Sciatic nerve (tissue), 2 donors: ENCODE results near the gene BCKDHA. TPM values are rescaled to one million over a fixed set of nuclear protein-coding genes. Genes with fewer than 3 reads are reported as not detected.
A peak's percentile ranks its signal among the peaks of the same experiment; 100 is the strongest.

Source experiments
- ATAC-seq: fragments of 200-7000 bp; cut with Tn5 transposase; one replicate; pipeline ENCODE4 v1.9.1; 2020; ENCODE audit warnings: mild to moderate bottlenecking, moderate library complexity
- DNase-seq: peaks from one replicate; pipeline ENCODE4 v3.0.0-alpha.2; 2020; ENCODE audit warnings: low spot score
- intact Hi-C: fragments of 100-400 bp; cut with DNase I; formaldehyde crosslinking; loops from one replicate; pipeline ENCODE4 v1.14.2; 2022
- total RNA-seq: library from RNA; stranded (reverse); fragmentation: NEBNext Ultra II Directional; extraction: Animal tissue kit (Norgen Biotek cat#: 25700); gene quantifications from one replicate; pipeline ENCODE4 v1.2.1, GENCODE V29; 2021
- donor health status: DM: no; HTN: no; CAD: no.
- donor health status: DM: no; HTN: no; CAD: no.

Gene BCKDHA
- total RNA-seq: 24.2 TPM

DNA sequence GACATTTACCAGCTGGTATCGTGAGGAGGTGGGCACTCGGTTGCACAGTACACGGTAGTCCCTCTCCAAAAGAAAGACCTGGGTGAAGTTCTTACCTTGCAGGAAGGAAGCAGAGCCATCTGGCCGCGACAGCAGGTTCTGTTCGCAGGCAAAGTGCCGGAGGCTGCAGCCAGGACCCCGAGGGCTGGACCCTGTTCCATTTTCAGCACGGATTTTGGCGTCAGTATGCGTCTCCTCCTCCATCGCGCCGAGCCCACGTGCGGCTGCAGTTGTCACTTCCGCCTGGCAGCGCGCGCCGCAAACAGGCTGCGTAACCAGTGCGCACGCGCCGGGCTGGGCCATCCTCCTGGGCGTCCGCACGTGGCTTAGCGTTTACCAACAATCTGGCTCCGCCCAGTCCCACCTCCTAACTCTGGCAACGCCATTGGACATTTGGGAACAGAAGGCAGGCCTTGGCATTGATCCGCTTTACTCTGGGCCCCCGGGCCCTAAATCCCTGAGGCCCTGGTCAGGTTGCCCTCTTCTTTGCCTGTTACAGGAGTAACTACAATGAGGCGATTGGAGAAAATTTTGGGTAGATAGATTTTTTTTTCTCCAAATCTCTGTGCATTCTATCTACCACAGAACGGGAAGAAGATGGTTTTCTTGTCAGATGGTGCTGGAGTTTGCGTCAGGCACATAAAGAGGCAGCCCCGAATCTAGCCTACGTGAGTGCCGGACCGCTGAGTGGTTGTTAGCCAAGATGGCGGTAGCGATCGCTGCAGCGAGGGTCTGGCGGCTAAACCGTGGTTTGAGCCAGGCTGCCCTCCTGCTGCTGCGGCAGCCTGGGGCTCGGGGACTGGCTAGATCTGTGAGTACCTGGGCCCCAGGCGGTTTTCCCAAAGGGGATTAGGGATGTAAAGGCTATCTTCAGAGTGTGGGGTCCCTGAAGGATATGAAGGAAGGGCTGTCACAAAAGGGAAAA is at the start of gene BCKDHA, which contains the start of gene EXOSC5:
Gene BCKDHA, plus strand, starts transcription at position 733 of the 964 bp plus-strand sequence. Its CDS starts 10 bp downstream, at position 743.
Gene EXOSC5, minus strand, starts transcription at position 274 of the 964 bp plus-strand sequence. Its CDS starts 31 bp downstream, at position 243.
- peak; percentile 99 for ATAC-seq
- peak; percentile 99 for DNase-seq
- intact Hi-C loops: no loop called here

DNA sequence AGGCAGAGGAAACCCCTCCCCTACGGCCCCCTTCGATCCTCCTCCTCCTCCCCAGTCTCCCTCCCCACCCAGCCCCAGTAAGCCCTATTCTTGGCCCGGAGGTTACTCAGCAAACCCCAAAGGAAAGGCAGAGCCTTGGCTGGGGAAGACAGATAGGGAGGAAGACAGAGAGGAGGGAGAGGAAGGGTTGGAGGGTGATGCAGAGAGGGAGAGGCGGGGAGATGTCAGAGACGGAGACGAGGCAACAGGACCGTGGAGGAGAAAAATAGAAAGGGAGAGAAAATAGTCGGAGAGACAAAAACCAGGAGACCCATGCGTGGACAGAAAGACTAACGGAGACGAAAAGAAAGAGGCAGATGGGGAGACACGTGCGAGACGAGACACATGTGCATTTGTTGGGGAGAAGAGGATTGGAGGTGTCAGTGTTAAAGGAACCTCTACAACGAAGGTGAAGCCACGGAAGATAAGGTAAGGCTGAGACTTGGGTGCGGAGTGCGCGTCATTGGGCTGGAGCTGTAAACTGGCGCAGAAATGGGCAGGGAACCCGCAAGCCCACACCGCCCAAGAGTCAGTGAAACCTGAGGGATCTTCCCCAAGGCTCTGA is 46.8 kb upstream of the BCKDHA start:
- intact Hi-C loops: no loop called here
- no peak for ATAC-seq
- DNase-seq: no peak

DNA sequence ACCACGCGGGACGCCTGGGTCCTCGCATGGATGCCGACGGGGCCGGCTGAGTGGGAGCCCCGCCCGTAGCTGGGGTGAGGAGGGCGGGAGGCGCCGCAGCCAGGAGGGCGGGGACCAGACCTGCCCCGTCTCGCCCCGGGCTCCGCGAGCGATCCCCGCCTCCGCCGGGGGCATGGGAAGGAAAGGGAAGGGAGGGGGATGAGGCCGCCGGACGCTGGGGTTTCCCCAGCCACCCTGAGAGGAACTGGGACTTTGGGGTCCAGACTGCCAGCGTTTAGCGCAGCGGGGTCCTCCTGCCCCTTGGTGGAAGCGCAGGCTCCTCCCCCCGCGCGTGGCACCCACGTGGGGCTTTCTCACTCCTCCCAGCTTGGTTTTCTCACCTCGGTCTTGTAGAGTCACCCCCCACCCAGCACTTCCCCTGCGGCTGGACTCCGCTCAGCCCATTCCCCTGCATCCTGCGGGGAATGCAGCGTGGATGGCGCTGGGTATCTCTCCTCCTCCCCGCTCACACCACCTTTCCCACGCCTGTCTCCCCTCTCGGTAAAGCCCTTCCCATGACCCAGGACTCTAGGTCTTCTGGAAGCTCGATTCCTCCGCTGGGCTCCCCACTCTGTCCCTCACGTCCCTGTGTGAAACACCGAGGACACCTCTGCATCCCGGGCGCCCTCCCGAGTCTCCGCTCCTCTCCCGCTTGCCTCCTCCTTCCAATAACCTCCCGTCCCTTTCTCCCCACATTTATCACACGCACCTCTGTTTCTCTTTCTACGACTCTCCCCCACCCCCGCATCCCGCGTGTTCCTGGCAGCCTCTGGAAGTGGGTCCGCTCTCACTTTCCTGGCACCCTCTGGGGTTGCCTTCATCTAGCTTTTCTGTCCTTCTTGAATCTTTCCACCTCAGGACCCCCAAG is 46.0 kb upstream of the BCKDHA start:
- peak; percentile 64 for ATAC-seq

DNA sequence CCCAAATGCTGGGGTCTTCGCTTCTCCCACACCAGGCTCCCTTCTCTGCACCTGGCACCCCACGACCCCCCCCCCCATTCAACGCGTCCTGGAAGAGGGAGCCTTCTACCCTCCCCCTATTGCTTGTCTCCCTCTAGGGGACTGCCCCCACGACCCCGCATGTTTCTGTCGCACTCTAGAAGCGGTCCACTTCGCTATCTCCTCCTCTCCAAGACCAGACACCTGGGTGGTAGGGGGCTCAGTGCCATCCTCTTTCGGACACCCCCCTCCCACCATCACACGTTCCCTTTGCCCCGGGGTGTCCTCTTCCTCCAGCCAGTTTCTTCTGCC is 45.4 kb upstream of the BCKDHA start:
- DNase-seq (no peak), ATAC-seq (no peak)
- intact Hi-C loops: no loop called here

More for the DNA sequence above, 46.0 kb upstream of the BCKDHA start:
- peak; percentile 77 for DNase-seq
- intact Hi-C loops: no loop called here

DNA sequence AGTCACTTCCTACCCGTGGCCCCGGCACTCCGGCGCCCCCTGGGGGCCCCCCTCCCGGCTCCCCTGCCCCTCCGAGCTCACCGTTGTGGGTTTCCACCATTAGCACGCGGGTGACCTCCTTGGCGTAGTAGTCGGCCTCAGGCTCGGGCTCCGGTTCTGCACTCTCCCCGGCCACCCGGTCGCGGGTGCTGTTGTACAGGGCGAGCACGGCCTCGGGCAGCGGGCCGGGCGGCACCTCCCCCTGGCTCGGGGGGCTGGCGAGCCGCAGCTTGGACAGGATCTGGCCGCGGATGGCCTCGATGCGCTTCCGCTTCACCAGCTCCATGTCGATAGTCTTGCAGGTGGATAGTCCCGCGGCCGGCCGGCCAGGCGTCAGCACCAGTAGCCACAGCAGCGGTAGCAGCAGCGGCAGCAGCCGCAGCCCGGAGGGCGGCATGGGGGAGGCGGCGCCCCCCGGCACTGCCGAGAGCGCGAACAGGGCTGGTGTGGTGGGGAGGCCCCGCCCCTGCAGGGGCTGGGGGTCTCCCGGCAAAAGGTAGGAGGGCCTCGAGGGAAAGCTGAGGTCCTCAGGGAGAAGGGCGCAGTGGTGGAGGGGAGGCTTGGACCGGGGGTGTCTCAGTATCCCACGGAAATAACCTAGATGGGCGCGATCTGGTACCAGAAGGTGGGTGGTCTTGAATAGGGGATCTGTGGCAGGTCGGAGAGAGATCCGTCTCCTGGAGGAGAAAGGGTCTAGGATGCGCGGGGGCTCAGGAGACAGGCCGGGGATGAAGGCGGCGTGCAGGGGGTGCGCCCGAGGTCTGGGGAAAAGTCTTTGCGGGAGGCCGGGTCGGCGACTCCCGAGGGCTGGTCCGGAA is 44.8 kb upstream of the BCKDHA start:
- peak; percentile 8 for ATAC-seq
- intact Hi-C loops: no loop called here
- peak; percentile 81 for DNase-seq

DNA sequence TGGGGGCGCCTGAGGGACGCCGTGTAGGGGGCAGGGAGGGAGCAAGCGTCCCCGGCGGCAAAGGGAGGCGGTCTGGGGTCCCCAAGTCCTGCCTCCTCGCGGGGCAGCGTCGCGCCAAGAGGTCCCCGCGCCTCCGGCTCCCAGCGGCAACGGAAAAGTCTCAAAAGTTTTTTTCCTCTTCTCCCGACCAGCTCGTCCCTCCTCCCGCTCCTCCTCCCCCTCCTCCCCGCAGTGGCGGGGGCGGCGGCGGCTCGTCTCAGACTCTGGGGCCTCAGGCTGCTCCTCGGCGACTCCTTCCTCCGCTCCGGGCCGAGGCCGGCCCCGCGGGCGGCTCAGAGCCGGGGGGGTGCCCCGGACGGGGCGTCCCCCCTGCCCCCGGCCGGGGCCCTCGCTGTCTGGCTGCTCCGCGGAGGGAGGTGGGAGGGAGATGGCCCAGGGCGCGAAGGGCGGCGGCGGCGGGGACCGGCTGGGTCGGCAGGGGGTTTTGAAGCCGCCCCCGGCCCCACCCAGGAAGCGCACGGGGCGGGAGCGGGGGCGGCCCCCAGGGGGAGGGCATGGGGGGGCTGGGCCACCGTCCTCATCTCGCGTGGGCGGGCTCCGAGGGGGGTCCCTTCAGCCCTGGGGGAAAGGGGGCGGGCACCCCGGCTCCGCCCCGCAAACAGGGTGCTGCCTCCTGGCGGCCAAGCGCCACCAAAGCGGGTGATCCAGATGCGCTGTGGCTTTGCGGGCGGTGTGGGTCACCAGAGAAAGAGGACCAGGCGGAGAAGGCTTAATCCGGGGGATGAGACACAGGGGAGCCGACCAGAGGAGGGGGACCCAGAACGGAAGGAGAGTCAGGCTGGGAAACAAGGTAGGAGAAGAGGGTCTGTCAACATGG is 43.9 kb upstream of the BCKDHA start, which contains the start of gene TGFB1:
Gene TGFB1, minus strand, starts transcription at position 457 of the 877 bp plus-strand sequence. CDS start 878 bp downstream, outside the sequence.
- DNase-seq (peak; percentile 93), ATAC-seq (peak; percentile 81)
- intact Hi-C loops: no loop called here

DNA sequence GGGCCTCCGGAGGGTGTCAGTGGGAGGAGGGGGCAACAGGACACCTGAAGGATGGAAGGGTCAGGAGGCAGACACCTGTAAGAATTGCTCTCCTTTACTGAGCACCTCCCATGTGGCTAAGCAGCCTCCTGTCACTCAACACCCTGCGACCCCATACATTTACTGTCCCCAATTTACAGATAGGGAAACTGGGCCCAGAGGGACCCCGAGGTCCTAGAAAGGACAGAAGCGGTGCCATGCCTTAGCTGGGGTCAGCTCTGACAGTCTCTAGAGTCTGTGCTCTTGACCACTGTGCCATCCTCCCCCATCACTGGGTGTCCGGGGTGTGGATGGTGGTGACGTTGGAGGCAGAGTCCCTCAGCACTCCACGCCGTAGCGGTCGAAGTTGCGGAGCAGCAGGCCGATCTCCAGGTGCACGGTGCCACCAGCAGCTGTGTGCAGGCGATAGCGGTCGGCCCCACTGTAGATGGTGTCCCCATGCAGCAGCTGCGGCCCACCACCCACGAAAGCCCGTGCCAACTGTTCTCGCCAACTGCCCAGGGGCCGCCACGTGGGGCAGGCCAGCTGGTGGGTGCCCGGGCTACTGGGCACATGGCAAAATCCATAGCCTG is 43.2 kb upstream of the BCKDHA start:
- intact Hi-C loops: no loop called here
- no peak for ATAC-seq
- peak; percentile 64 for DNase-seq

DNA sequence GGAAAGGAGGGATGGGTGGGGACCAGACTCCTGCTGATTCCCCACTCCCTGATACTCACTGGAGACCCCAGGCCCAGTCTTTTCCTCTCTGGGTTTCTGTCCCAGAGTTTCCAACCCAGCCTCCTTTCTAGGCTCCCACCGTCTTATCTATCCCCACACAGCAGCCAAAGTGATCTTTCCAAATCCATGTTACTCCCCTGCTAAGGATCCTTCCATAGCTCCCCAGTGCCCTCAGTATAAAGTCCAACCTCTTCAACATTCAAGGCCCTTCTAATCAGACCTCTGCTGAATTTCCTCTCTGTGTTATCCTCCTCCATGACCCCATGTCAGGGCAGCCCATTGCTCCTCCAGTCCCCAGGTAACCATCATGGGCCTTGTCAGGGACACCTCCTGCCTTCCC is 42.6 kb upstream of the BCKDHA start:
- no peak for DNase-seq
- ATAC-seq: no peak
- intact Hi-C loops: no loop called here

DNA sequence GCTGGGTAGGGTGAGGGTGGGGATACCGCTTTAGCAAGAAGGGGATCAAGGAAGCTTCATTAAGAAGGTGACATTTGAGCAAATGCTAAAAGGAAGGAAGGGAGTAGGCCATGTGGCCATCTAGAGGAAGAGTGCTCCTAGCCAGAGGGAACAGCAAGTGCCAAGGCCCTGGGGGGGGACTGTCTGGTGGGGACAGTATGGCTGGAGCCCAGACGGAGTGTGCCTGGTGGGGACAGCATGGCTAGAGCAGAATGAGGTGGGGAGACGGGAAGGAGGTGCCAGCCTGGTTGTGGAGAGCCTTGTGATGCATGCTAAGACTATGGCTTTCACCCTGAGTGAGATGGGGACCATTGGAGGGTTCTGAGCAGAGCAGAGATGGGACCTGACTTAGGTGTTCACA is 41.8 kb upstream of the BCKDHA start:
- intact Hi-C loops: no loop called here
- no peak for ATAC-seq

DNA sequence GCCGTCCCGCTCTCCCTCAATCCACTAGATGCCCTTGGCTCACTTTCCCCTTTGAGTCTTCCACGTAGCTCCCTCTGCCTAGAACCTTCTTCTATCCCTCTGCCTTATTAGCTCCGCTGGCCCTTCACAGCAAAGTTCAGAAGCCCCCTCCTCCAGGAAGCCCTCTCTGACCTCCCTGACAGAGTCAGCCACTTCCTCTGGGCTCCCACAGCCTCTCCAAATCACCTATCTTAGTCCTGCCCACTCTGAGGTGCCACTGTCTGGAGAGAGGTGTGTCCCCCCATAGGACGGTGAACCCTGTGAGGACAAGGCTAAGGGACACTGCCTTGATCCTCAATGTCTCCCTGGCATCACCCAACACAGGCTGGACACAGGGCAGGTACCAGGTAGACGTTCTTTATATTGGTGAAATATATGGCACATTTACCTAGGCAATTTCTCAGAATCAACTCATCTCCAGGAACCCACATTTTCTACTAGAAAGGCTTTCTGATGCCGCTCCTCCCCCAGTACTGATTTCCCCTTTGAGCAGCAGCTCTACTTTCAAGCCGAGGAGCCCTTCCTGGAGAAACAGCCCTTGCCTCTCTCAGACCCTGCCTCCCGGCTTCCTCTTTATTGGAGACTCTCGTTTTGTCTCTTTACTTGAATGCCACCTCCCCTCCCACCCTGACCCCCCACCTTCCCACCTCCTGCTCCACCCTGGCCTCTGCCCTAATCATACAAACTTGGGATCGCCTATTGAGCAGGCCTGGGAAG is 40.5 kb upstream of the BCKDHA start:
- intact Hi-C loops: no loop called here
- ATAC-seq (no peak), DNase-seq (no peak)

More for the DNA sequence above, 41.8 kb upstream of the BCKDHA start:
- DNase-seq: no peak

DNA sequence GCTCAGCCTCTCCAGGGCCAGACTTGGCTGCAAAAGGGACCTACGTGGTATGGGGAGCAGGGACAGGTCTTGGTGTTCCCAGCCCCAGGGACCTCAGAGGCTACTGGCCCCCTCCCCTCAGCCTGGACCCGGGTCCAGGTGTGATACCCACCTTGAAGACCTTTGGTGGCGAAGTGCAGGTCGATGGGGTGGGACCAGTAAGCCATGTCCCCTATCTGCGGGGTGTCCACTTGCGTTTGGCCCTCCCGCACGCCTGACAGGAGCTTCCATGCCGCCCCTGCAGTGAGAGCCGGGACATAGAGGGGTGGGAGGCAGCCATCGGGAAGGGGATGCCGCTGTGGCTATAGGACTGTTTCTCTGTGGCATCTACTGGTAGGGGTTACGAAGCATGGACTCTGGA is 39.9 kb upstream of the BCKDHA start:
- intact Hi-C loops: no loop called here

DNA sequence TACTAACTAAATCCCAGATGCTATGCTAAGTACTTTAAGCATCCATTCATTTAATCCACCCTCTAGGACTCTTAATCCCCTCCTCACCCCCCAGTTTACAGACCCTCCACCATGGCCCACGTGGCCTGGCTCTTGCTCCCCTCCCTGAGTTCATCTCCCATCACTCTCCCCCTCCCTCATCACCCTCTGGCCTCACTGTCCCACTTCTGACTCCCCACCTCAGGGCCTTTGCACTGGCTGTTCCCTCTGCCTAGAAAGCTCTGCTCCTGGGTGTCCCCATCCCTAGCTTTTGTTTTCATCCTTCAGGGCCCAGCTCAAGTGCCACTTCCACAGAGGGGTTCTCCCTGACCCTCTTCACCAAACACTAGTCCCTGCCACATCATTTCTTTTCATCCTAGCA is 37.9 kb upstream of the BCKDHA start:
- intact Hi-C loops: no loop called here
- no peak for ATAC-seq

More for the DNA sequence above, 39.9 kb upstream of the BCKDHA start:
- no peak for DNase-seq
- ATAC-seq: no peak

DNA sequence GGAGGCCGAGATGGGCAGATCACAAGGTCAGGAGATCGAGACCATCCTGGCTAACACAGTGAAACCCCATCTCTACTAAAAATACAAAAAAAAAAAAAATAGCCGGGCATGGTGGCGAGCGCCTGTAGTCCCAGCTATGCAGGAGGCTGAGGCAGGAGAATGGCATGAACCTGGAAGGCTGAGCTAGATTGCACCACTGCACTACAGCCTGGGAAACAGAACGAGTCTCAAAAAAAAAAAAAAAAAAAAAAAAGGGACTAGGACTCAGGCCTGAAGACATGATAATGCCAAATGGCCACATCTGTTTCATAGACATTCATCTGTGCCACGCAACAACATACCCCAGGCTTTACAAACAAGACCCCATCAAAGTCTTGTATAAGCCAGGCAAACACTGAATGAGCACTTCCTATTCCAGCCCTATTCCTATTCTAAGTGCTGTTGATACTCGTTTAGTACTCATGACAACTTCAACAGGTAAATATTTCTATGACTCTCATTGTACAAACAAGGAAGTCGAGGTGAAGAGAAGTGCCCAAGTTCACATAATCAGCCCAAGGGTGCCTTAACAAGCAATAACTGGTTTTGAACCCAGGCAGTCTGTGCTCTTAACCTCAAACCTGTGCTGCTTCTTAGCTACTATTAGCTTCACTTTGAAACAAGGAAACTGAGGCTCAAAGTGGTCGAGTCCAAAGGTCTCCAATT is 35.3 kb upstream of the BCKDHA start:
- intact Hi-C loops: no loop called here
- ATAC-seq (no peak), DNase-seq (no peak)

More for the DNA sequence above, 37.9 kb upstream of the BCKDHA start:
- DNase-seq: no peak

DNA sequence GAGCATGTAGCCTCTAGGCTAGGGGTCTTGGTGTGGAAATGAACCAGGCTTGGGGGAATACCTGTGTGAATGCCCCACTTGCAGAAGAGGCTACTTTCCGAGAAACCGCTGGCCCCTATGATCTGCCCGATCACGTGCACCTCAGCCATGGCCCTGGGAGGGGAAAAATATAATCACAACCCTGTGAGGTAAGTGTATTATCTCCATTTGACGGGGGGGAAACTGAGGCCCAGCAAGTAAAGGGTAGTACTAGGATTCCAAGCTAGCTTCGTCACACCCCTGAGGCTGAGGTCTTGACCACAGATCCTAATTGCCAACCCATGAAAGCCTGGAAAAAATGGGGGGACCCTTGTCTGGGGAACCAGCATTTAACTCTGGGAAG is 34.3 kb upstream of the BCKDHA start:
- intact Hi-C loops: no loop called here
- ATAC-seq (peak; percentile 6), DNase-seq (peak; percentile 63)

DNA sequence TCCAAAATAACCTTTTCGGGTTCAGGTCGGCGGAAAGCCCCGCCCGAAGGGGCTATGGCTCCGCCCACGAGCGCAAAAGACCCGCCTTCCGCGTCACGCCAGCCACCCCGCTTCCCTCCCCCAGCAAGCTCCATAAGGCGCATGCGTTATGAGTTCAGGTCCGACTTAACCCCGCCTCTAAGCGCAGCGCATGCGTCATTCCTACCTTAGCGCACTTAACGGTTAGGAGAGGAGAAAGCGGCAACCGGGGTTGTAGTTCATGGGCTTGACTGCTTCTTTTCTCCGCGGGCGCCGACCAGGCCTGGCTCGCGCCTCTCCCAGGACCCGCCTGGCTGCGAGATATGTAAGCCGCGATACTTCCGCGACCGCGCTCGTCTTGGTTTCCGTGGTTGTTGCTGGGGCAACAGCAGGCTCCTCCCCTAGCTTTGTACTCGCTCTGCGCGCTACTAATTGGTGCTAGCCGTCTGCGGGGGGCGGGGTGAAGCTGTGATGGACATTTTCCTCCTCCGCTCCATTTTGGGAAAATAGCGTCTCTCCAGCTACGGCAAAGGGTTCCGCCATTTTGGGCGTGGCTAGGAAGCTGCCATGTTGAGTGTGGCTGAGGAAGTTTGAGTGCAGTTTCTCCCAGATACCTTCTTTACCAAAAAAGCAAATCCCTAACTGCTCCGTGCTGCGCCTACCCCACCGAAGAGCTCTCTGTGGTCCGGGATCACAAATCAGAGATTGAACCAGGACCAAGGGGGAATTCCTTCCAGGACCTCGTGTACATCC is 33.7 kb upstream of the BCKDHA start, which contains the start of gene B9D2:
Gene B9D2, minus strand, starts transcription at position 397 of the 771 bp plus-strand sequence. CDS start 630 bp downstream, outside the sequence.
- peak; percentile 98 for ATAC-seq
- intact Hi-C loops: no loop called here
- DNase-seq: peak; percentile 98
